K562 (cell line): ENCODE measurements around the gene DPP3. TPM values are rescaled to one million over a fixed set of nuclear protein-coding genes. Genes with fewer than 3 reads are reported as not detected.

Experiments used
- ATAC-seq: fragments of 200-7000 bp; cut with Tn5 transposase; 3 replicates; pipeline ENCODE4 v1.9.1; 2020; ENCODE audit warnings: moderate library complexity
- BruUV-seq: library from RNA; stranded (reverse); fragments of 400-500 nt; replicated peaks from 2 replicates; lab custom pipeline; 2021; lab: Mats Ljungman, UMichigan
- CTCF ChIA-PET: fragments of 300-600 bp; formaldehyde crosslinking; extraction: SDS; loops from one replicate; lab custom pipeline; 2021; ENCODE audit warnings: low intra/inter-chr PET ratio; lab: Yijun Ruan, JAX
- POLR2A ChIA-PET: fragments of 300-600, 350-650 bp; sonication (Branson Sonifier 250); formaldehyde crosslinking; extraction: SDS; loops from one replicate; lab custom pipeline; 2021; ENCODE audit warnings: antibody characterized with exemption, inconsistent platforms; lab: Yijun Ruan, JAX
- DNase-seq, 4 experiments: peaks; one replicate each; pipeline versions ENCODE4 v3.0.0 to v3.0.0-alpha.2; 2011 to 2018; ENCODE audit warnings: low spot score in 3 of 4, mixed read lengths in 3 of 4; ENCODE audit errors: extremely low read depth in 1 of 4
- FAIRE-seq: peaks from 2 replicates; lab custom pipeline; 2011; peaks lifted over from hg19 to GRCh38; lab: Jason Lieb, UNC
- H2AFZ ChIP-seq: 2 replicates; pipeline ENCODE4 v1.6.0; 2011; ENCODE audit warnings: low read depth, low read length, control low read depth, inconsistent platforms
- H3K27ac ChIP-seq: fragments of 200-600 bp; 3 replicates; pipeline ENCODE4 v1.8.0; 2011; ENCODE audit warnings: low read depth, mild to moderate bottlenecking, control low read depth, inconsistent platforms, low read length, moderate library complexity, mixed read lengths; ENCODE audit errors: extremely low read depth
- H3K27me3 ChIP-seq, 2 experiments: fragments of 300-600 bp in 1 of 2; 2 replicates in 1 of 2; 3 replicates in 1 of 2; pipeline versions ENCODE4 v1.6.0 to v1.8.0; 2011; ENCODE audit warnings: inconsistent platforms in 2 of 2, low read length in 2 of 2, mild to moderate bottlenecking in 1 of 2, mixed read lengths in 1 of 2, moderate library complexity in 1 of 2; ENCODE audit not compliant: control insufficient read depth in 2 of 2, insufficient read depth in 2 of 2
- H3K36me3 ChIP-seq: fragments of 300-600 bp; 3 replicates; pipeline ENCODE4 v1.8.0; 2011; ENCODE audit warnings: mild to moderate bottlenecking, low read length, inconsistent platforms; ENCODE audit not compliant: control insufficient read depth, insufficient read depth
- H3K4me1 ChIP-seq, 2 experiments: fragments of 200-600 bp in 1 of 2; replicated peaks in 1 of 2; 2 replicates in 1 of 2; 3 replicates in 1 of 2; pipeline versions ENCODE4 v1.5.1 to v1.8.0; 2011; ENCODE audit warnings: inconsistent platforms in 2 of 2, low read length in 2 of 2, mild to moderate bottlenecking in 1 of 2, mixed read lengths in 1 of 2, moderate library complexity in 1 of 2; ENCODE audit not compliant: control insufficient read depth in 2 of 2, insufficient read depth in 2 of 2
- H3K4me2 ChIP-seq: 2 replicates; pipeline ENCODE4 v1.6.1; 2011; ENCODE audit warnings: low read length, control low read depth, inconsistent platforms, mixed read lengths; ENCODE audit not compliant: insufficient read depth
- H3K4me3 ChIP-seq: fragments of 200-600 bp; sonication (generic), shearing (Covaris generic); 2 replicates; pipeline ENCODE4 v1.5.1; 2016; ENCODE audit warnings: control low read depth, inconsistent platforms
- H3K79me2 ChIP-seq: fragments of 200-600 bp; 3 replicates; pipeline ENCODE4 v1.8.0; 2011; ENCODE audit warnings: low read length, inconsistent platforms; ENCODE audit not compliant: control insufficient read depth, insufficient read depth
- H3K9ac ChIP-seq, 2 experiments: 2 replicates each; pipeline versions ENCODE4 v1.6.0 to v1.6.1; 2011; ENCODE audit warnings: low read depth in 2 of 2, low read length in 2 of 2, control low read depth in 1 of 2, inconsistent platforms in 1 of 2, mild to moderate bottlenecking in 1 of 2, mixed read lengths in 1 of 2; ENCODE audit not compliant: insufficient read depth in 1 of 2
- H3K9me1 ChIP-seq: one replicate; pipeline ENCODE4 v1.6.0; 2011; ENCODE audit warnings: inconsistent platforms, mild to moderate bottlenecking, low read length, moderate library complexity; ENCODE audit not compliant: control insufficient read depth, insufficient read depth
- H3K9me3 ChIP-seq: replicated peaks from 2 replicates; pipeline ENCODE4 v1.5.1; 2011; ENCODE audit warnings: low read depth, low read length, inconsistent platforms; ENCODE audit not compliant: control insufficient read depth, insufficient read depth
- H4K20me1 ChIP-seq: replicated peaks from 2 replicates; pipeline ENCODE4 v1.6.1; 2011; ENCODE audit warnings: low read length, inconsistent platforms, mixed read lengths; ENCODE audit not compliant: control insufficient read depth, insufficient read depth
- JUN ChIP-seq, 2 experiments: sonication (generic) in 1 of 2; formaldehyde crosslinking in 1 of 2; IDR thresholded peaks; 2 replicates each; pipeline versions ENCODE4 v1.6.1 to v1.8.0; 2012 to 2022; ENCODE audit warnings: borderline replicate concordance in 2 of 2, mild to moderate bottlenecking in 2 of 2, improper control_type of control experiment in 1 of 2, low read depth in 1 of 2, low read length in 1 of 2, missing genetic modification reagents in 1 of 2
- SPI1 ChIP-seq: IDR thresholded peaks from 2 replicates; pipeline ENCODE4 v1.6.1; 2011; ENCODE audit warnings: low read depth, low read length, control low read depth, borderline replicate concordance
- SRSF1 ChIP-seq: fragments of 200-400 bp; formaldehyde crosslinking; IDR thresholded peaks from 2 replicates; pipeline ENCODE4 v1.6.1; 2017; ENCODE audit warnings: mild to moderate bottlenecking, low read depth, low read length, moderate library complexity
- WGBS: fragments of 100-300 bp; shearing (Covaris generic); methylation state at CpG from one replicate; pipeline ENCODE4 v1.1.6; 2016; ENCODE audit warnings: low coverage, mixed read lengths; ENCODE audit not compliant: insufficient coverage; ENCODE audit errors: missing lambda C conversion rate; 5-methylcytosine and 5-hydroxymethylcytosine counted together
- in situ Hi-C: fragments of 300-500 bp; cut with MboI; formaldehyde crosslinking; loops from 4 replicates; pipeline ENCODE4 v1.15.0; 2018; ENCODE audit warnings: inconsistent platforms, mixed read lengths
- intact Hi-C: fragments of 100-400 bp; cut with micrococcal nuclease; formaldehyde crosslinking; loops from 2 replicates; pipeline ENCODE4 v1.14.2; 2022
- polyA plus RNA-seq, 8 experiments: library from polyadenylated mRNA; depleted of rRNA in 4 of 8; stranded (reverse) in 5 of 8; unstranded in 3 of 8; fragments of >200 nt; fragmentation: Nextera tagmentation in 2 of 8; fragmentation: Illumina TruSeq in 1 of 8; extraction: Ambion mirVana in 2 of 8; extraction: Trizol in 1 of 8; gene quantifications; 2 replicates each; pipeline versions ENCODE4 v1.2.1 to v1.2.3, GENCODE V29; 2011 to 2014; ENCODE audit warnings: inconsistent platforms in 1 of 8, missing spikeins in 1 of 8
- total RNA-seq, 7 experiments: library from RNA; depleted of rRNA in 6 of 7; stranded (reverse); fragments of >200 nt in 6 of 7; fragmentation: Illumina TruSeq in 2 of 7; extraction: Trizol in 2 of 7; gene quantifications; 2 replicates each; pipeline versions ENCODE4 v1.2.1 to v1.2.3, GENCODE V29; 2011 to 2021; ENCODE audit warnings: low replicate concordance in 1 of 7
- TF ChIP-seq, protein P1 (sequence below): fragments of 450-650 bp; formaldehyde crosslinking; IDR thresholded peaks from 2 replicates; pipeline ENCODE4 v1.4.0; 2020; ENCODE audit warnings: mild to moderate bottlenecking

DPP3 gene
- total and polyA plus RNA-seq, 9 of the 15 experiments (the other 6 are each of a cell fraction or from before 2014, with no cell fraction given) = 3.7 to 69.2 (median 43.3) TPM

DNA sequence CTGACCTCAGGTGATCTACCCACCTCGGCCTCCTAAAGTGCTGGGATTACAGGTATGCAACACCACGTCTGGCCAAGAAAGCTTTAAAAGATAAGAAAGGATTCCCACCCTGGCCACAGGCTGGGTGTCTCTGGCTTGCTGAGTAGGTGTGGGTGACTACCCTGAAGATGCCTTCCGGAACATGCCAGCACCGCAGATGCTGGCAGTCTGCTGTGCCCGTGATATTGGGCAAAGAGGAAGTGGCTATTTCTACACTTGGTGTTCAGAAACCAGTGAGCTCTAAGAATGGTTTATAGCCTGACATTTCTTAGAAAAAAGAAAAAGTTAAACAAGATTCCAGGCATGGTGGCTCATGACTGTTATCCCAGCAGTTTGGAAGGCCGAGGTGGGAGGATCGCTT, 47.6 kb upstream of the DPP3 start:
- no peaks in the 10 kb centered on the region for H3K27me3 ChIP-seq
- FAIRE-seq (no peak), DNase-seq (no peak), ATAC-seq (no peak)
- ChIA-PET CTCF (interaction anchor here (0.7 kb wide), 1 partner anchor 456 kb away, joined by 4 read pairs; no protein-coding TSS in a partner anchor), POLR2A (interaction anchor here (1.0 kb wide), 1 partner anchor 11 kb away, joined by 3 read pairs; no protein-coding TSS in a partner anchor)
- no peak overlapping the region for H3K9ac ChIP-seq
- WGBS = 83% methylated on average over 7 of the region's 7 CpGs
- no peak overlapping the region for H2AFZ ChIP-seq
- intact Hi-C loops (no loop called here), in situ Hi-C loops (no loop called here)
- H4K20me1 ChIP-seq = peaks cover 5% of the 10 kb centered on the region; the same call in 1 of the 2 replicates
- peaks cover 3 to 4% of the 10 kb centered on the region in 2 experiments; a peak in 2 of 5 replicates for H3K4me1 ChIP-seq
- no peak overlapping the region for H3K27ac ChIP-seq
- TF ChIP-seq, protein P1, sequence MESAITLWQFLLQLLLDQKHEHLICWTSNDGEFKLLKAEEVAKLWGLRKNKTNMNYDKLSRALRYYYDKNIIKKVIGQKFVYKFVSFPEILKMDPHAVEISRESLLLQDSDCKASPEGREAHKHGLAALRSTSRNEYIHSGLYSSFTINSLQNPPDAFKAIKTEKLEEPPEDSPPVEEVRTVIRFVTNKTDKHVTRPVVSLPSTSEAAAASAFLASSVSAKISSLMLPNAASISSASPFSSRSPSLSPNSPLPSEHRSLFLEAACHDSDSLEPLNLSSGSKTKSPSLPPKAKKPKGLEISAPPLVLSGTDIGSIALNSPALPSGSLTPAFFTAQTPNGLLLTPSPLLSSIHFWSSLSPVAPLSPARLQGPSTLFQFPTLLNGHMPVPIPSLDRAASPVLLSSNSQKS (CRISPR knock-in tag) = no peak
- no peak for TF ChIP-seq SRSF1
- TF ChIP-seq SPI1 = peak; percentile 47; the same call in 1 of the 2 replicates
- no peak for TF ChIP-seq JUN (IDR thresholded peaks at IDR 0.05; ENCODE audit: borderline replicate concordance, low read depth, low read length)
- TF ChIP-seq JUN (CRISPR knock-in tag; IDR thresholded peaks at IDR 0.05; ENCODE audit: borderline replicate concordance) = no peak
- peaks cover 6% of the 10 kb centered on the region; the same call in 2 of the 3 replicates for H3K79me2 ChIP-seq
- H3K36me3 ChIP-seq = peaks cover 26% of the 10 kb centered on the region
- H3K4me2 ChIP-seq = no peak overlapping the region
- no peaks in the 10 kb centered on the region for H3K9me3 ChIP-seq
- no peak overlapping the region for H3K4me3 ChIP-seq
- BruUV-seq = no TSS peak
- no peaks in the 10 kb centered on the region for H3K9me1 ChIP-seq
